ENCODE data around the gene DND1. TPM values are rescaled to one million over a fixed set of nuclear protein-coding genes. Genes with fewer than 3 reads are reported as not detected.
"Not testable (repeated sequence)": the region's sequence is repeated elsewhere in the genome, so short reads cannot be mapped to it uniquely, and the experiment has no call there.

Gene DND1
- 1 to 10 TPM in 2 of 3 donors, under 1 TPM in 1; 0.90 to 1.1 (median 1.1) TPM for total RNA-seq
- 0.79 TPM for total RNA-seq (2013)

GRCh38 chr5:140673187-140673976 is at the start of gene DND1:
DND1 (minus strand) TSS chr5:140673576; CDS start chr5:140673542, 34 bp downstream.
- Histone ChIP-seq H3K36me3 (ENCODE audit: control insufficient read depth, insufficient read depth, low read length) (peaks cover 77% of the 10 kb centered on the region), H3K27me3 (ENCODE audit: control insufficient read depth, insufficient read depth, low read length) (no peaks in the 10 kb centered on the region), H3K27ac (ENCODE audit: low read length) (no peak within 1 kb of the TSS), H3K9me3 (ENCODE audit: control insufficient read depth, insufficient read depth, low read length) (no peaks in the 10 kb centered on the region), H3K4me1 (ENCODE audit: control insufficient read depth, insufficient read depth, low read length) (no peaks in the 10 kb centered on the region), H3K4me3 (ENCODE audit: low read length) (no peak within 1 kb of the TSS)
- Mint-ChIP-seq H3K27me3 (ENCODE audit: low read depth in 2 of 2) (no peaks in the 10 kb centered on the region), H3K4me1 (peaks cover 0 to 5% of the 10 kb centered on the region in 2 donors), H3K4me3 (no peak within 1 kb of the TSS), H3K27ac (peak within 1 kb of the TSS in 1 of 2 donors; percentile 40), H3K36me3 (peaks cover 7% of the 10 kb centered on the region), H3K9me3 (no peaks in the 10 kb centered on the region)
- WGBS (ENCODE audit: insufficient coverage), result 97% methylated on average over 44 of the region's 45 CpGs
- DNase-seq, result no peak
- intact Hi-C loops (cut with micrococcal nuclease), result no loop called here
- TF ChIP-seq CTCF (IDR thresholded peaks at IDR 0.05), result no peak
- ATAC-seq, result no peak

- H3K4me3 ChIP-seq (ENCODE audit: low read length); H3K27ac ChIP-seq (ENCODE audit: low read length); H3K4me3 Mint-ChIP-seq; H3K36me3 Mint-ChIP-seq; H3K9me3 Mint-ChIP-seq; intact Hi-C loops (cut with micrococcal nuclease); H3K36me3 ChIP-seq (ENCODE audit: control insufficient read depth, insufficient read depth, low read length); DNase-seq; H3K27me3 ChIP-seq (ENCODE audit: control insufficient read depth, insufficient read depth, low read length); H3K27ac Mint-ChIP-seq; H3K4me1 ChIP-seq (ENCODE audit: control insufficient read depth, insufficient read depth, low read length); H3K9me3 ChIP-seq (ENCODE audit: control insufficient read depth, insufficient read depth, low read length); ATAC-seq: not testable (repeated sequence)
- 84% methylated on average over 5 of the region's 5 CpGs for WGBS (ENCODE audit: insufficient coverage)
- Mint-ChIP-seq H3K4me1 (peaks cover 17% of the 10 kb centered on the region in 2 donors), H3K27me3 (ENCODE audit: low read depth in 2 of 2) (peaks cover 22 to 23% of the 10 kb centered on the region in 2 donors)
Observed at GRCh38 chr5:140721395-140721794, 48.0 kb upstream of the DND1 start.

- H3K4me3 Mint-ChIP-seq; H3K9me3 Mint-ChIP-seq; DNase-seq; ATAC-seq; H3K27ac Mint-ChIP-seq; H3K4me1 ChIP-seq (ENCODE audit: control insufficient read depth, insufficient read depth, low read length); H3K36me3 ChIP-seq (ENCODE audit: control insufficient read depth, insufficient read depth, low read length); H3K27ac ChIP-seq (ENCODE audit: low read length); H3K9me3 ChIP-seq (ENCODE audit: control insufficient read depth, insufficient read depth, low read length); H3K36me3 Mint-ChIP-seq; H3K4me3 ChIP-seq (ENCODE audit: low read length); H3K27me3 ChIP-seq (ENCODE audit: control insufficient read depth, insufficient read depth, low read length): not testable (repeated sequence)
- intact Hi-C loops (cut with micrococcal nuclease), result loop anchor here (1.0 kb wide), 1 partner anchor 347 kb away; no protein-coding TSS in a partner anchor
- 55% methylated on average over 6 of the region's 6 CpGs for WGBS (ENCODE audit: insufficient coverage)
- Mint-ChIP-seq H3K27me3 (ENCODE audit: low read depth in 2 of 2) (peaks cover 19 to 22% of the 10 kb centered on the region in 2 donors), H3K4me1 (peaks cover 11 to 12% of the 10 kb centered on the region in 2 donors)
Observed at GRCh38 chr5:140720738-140721137, 47.4 kb upstream of the DND1 start.

GRCh38 chr5:140718266-140718592 is 44.9 kb upstream of the DND1 start:
- intact Hi-C loops (cut with micrococcal nuclease), result no loop called here
- 78% methylated on average over 7 of the region's 7 CpGs for WGBS (ENCODE audit: insufficient coverage)
- ATAC-seq (no peak), DNase-seq (no peak)
- H3K4me1 ChIP-seq (ENCODE audit: control insufficient read depth, insufficient read depth, low read length), result no peaks in the 10 kb centered on the region
- Mint-ChIP-seq H3K4me1 (peaks cover 8% of the 10 kb centered on the region in 2 donors), H3K27ac (peak overlapping the region in 1 of 2 donors; percentile 74), H3K9me3 (no peaks in the 10 kb centered on the region), H3K4me3 (peak overlapping the region; percentile 65), H3K27me3 (ENCODE audit: low read depth in 2 of 2) (peaks cover 12 to 13% of the 10 kb centered on the region in 2 donors), H3K36me3 (no peaks in the 10 kb centered on the region)
- H3K27me3 ChIP-seq (ENCODE audit: control insufficient read depth, insufficient read depth, low read length), result peaks cover 2% of the 10 kb centered on the region
- no peaks in the 10 kb centered on the region for H3K36me3 ChIP-seq (ENCODE audit: control insufficient read depth, insufficient read depth, low read length)
- no peak overlapping the region for H3K4me3 ChIP-seq (ENCODE audit: low read length)
- H3K27ac ChIP-seq (ENCODE audit: low read length), result no peak overlapping the region
- no peaks in the 10 kb centered on the region for H3K9me3 ChIP-seq (ENCODE audit: control insufficient read depth, insufficient read depth, low read length)
- no peak for TF ChIP-seq CTCF (IDR thresholded peaks at IDR 0.05)

DNA sequence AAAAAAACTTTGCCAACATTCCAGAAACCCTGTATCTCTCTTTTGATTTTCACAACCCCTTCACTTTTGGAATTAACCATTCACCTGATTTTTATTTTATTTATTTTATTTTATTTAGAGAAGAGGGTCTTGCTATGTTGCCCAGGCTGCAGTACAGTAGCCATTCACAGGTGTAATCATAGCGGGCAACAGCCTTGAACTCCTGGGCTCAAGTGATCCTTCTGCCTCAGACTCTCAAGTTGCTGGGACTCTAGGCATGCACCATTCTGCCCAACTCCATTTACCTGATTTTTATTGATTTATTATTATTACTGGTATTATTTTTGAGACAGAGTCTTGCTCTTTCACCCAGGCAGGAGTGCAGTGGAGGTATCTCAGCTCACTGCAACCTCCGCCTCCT is 42.9 kb upstream of the DND1 start:
- WGBS (ENCODE audit: insufficient coverage), result 98% methylated on average over 2 of the region's 2 CpGs
- H3K4me1 ChIP-seq (ENCODE audit: control insufficient read depth, insufficient read depth, low read length); H3K36me3 Mint-ChIP-seq; H3K27me3 ChIP-seq (ENCODE audit: control insufficient read depth, insufficient read depth, low read length); H3K9me3 ChIP-seq (ENCODE audit: control insufficient read depth, insufficient read depth, low read length); H3K4me3 ChIP-seq (ENCODE audit: low read length); H3K27ac ChIP-seq (ENCODE audit: low read length); H3K27ac Mint-ChIP-seq; H3K9me3 Mint-ChIP-seq; intact Hi-C loops (cut with micrococcal nuclease); H3K4me3 Mint-ChIP-seq; H3K36me3 ChIP-seq (ENCODE audit: control insufficient read depth, insufficient read depth, low read length); DNase-seq; ATAC-seq: not testable (repeated sequence)
- Mint-ChIP-seq H3K4me1 (peaks cover 12 to 17% of the 10 kb centered on the region in 2 donors), H3K27me3 (ENCODE audit: low read depth in 2 of 2) (peaks cover 3 to 11% of the 10 kb centered on the region in 2 donors)
